NT2/D1 (cell line): Measurements from ENCODE around the gene PYGO2.

ENCODE experiments used
- YY1 ChIP-seq: IDR thresholded peaks from 2 replicates; pipeline ENCODE4 v1.6.1; 2011; ENCODE audit not compliant: insufficient read length, insufficient read depth
- ZNF274 ChIP-seq: IDR thresholded peaks from 2 replicates; pipeline ENCODE4 v1.6.1; 2011; ENCODE audit warnings: mild to moderate bottlenecking, low read depth, low read length

- TF ChIP-seq ZNF274 (no peak), YY1 (no peak)
Observed at GRCh38 chr1:154964359-154964758, 2.8 kb upstream of the PYGO2 start.
